Mammary epithelial cell (primary cell): ENCODE results near the gene RPS23.

ENCODE experiments used
- CTCF ChIP-seq, 2 donors: IDR thresholded peaks in 1 of 2; conservative IDR thresholded peaks in 1 of 2; 2 replicates each; pipeline ENCODE4 v1.5.1; 2011 to 2012; ENCODE audit warnings: inconsistent platforms in 2 of 2, low read length in 2 of 2, mild to moderate bottlenecking in 2 of 2, control low read depth in 1 of 2, low read depth in 1 of 2; ENCODE audit not compliant: insufficient read depth in 1 of 2; ENCODE audit errors: extremely low read depth in 1 of 2
- EZH2 ChIP-seq: IDR thresholded peaks from 2 replicates; pipeline ENCODE4 v1.6.1; 2012; ENCODE audit warnings: low read length, inconsistent platforms, borderline replicate concordance

GRCh38 chr5:82319651-82320376 lies 41.7 kb upstream of the RPS23 start:
- TF ChIP-seq CTCF (conservative IDR thresholded peaks at IDR 0.05 in 1 of 2, IDR thresholded peaks at IDR 0.05 in 1 of 2; ENCODE audit: extremely low read depth in 1 of 2, insufficient read depth in 1 of 2, low read depth in 1 of 2, low read length in 2 of 2): no peak
- no peak for TF ChIP-seq EZH2
